Glutamatergic neuron (in vitro differentiated cells): ENCODE measurements around the gene ZFR. TPM values are rescaled to one million over a fixed set of nuclear protein-coding genes. Genes with fewer than 3 reads are reported as not detected.

ENCODE experiments used
- DNase-seq: peaks from one replicate; pipeline ENCODE4 v3.0.0; 2022
- H3K27ac Mint-ChIP-seq: one replicate; pipeline ENCODE4 v1.8.0; 2020; ENCODE audit warnings: mild to moderate bottlenecking, mixed read lengths, inconsistent platforms; ENCODE audit not compliant: unreplicated experiment
- H3K27me3 Mint-ChIP-seq: one replicate; pipeline ENCODE4 v1.8.0; 2020; ENCODE audit warnings: mild to moderate bottlenecking, moderate library complexity, mixed read lengths, inconsistent platforms; ENCODE audit not compliant: unreplicated experiment
- H3K36me3 Mint-ChIP-seq: one replicate; pipeline ENCODE4 v1.8.0; 2020; ENCODE audit warnings: mild to moderate bottlenecking, mixed read lengths, inconsistent platforms; ENCODE audit not compliant: unreplicated experiment
- H3K4me1 Mint-ChIP-seq: one replicate; pipeline ENCODE4 v1.8.0; 2020; ENCODE audit warnings: mild to moderate bottlenecking, low read depth, mixed read lengths, inconsistent platforms; ENCODE audit not compliant: unreplicated experiment
- H3K4me3 Mint-ChIP-seq: one replicate; pipeline ENCODE4 v1.8.0; 2020; ENCODE audit warnings: mild to moderate bottlenecking, mixed read lengths, inconsistent platforms; ENCODE audit not compliant: unreplicated experiment
- H3K9me3 Mint-ChIP-seq: one replicate; pipeline ENCODE4 v1.8.0; 2020; ENCODE audit warnings: mild to moderate bottlenecking, moderate library complexity, mixed read lengths, inconsistent platforms; ENCODE audit not compliant: unreplicated experiment
- CTCF ChIP-seq: fragments of 200-600 bp; sonication (generic); IDR thresholded peaks from one replicate; pipeline ENCODE4 v1.5.0; 2021; ENCODE audit not compliant: partially characterized antibody, unreplicated experiment
- total RNA-seq: library from RNA; stranded (reverse); fragmentation: NEBNext Ultra II Directional; extraction: Animal tissue kit (Norgen Biotek cat#: 25700); gene quantifications from one replicate; pipeline ENCODE4 v1.2.1, GENCODE V29; 2021; ENCODE audit not compliant: unreplicated experiment

ZFR gene
- total RNA-seq, 1 donor from 2014 or later, result 84.5 TPM

GRCh38 chr5:32346869-32347268, 97.7 kb downstream of the ZFR start:
- TF ChIP-seq CTCF, result no peak
- no peaks in the 10 kb centered on the region for H3K36me3 Mint-ChIP-seq
- no peak overlapping the region for H3K27ac Mint-ChIP-seq
- H3K9me3 Mint-ChIP-seq, result peaks cover 8% of the 10 kb centered on the region
- peaks cover 2% of the 10 kb centered on the region for H3K27me3 Mint-ChIP-seq
- no peak for DNase-seq
- no peak overlapping the region for H3K4me3 Mint-ChIP-seq
- H3K4me1 Mint-ChIP-seq, result no peaks in the 10 kb centered on the region

GRCh38 chr5:32343058-32343672, 101.4 kb downstream of the ZFR start:
- peaks cover 8% of the 10 kb centered on the region for H3K36me3 Mint-ChIP-seq

GRCh38 chr5:32342656-32343055, 101.9 kb downstream of the ZFR start:
- no peak for TF ChIP-seq CTCF
- Mint-ChIP-seq H3K9me3 (peaks cover 10% of the 10 kb centered on the region), H3K4me3 (no peak overlapping the region), H3K4me1 (no peaks in the 10 kb centered on the region), H3K36me3 (peaks cover 8% of the 10 kb centered on the region), H3K27ac (no peak overlapping the region), H3K27me3 (peaks cover 2% of the 10 kb centered on the region)
- no peak for DNase-seq

More at GRCh38 chr5:32343058-32343672, 101.4 kb downstream of the ZFR start:
- Mint-ChIP-seq H3K4me1 (no peaks in the 10 kb centered on the region), H3K27ac (no peak overlapping the region), H3K9me3 (peaks cover 10% of the 10 kb centered on the region), H3K27me3 (peaks cover 2% of the 10 kb centered on the region), H3K4me3 (no peak overlapping the region)
- TF ChIP-seq CTCF, result no peak
- DNase-seq, result no peak

- Mint-ChIP-seq H3K27ac (no peak overlapping the region), H3K9me3 (peaks cover 10% of the 10 kb centered on the region)
These were observed 104.7 kb downstream of the ZFR start for GRCh38 chr5:32339878-32340277.

GRCh38 chr5:32339198-32339597, 105.3 kb downstream of the ZFR start:
- Mint-ChIP-seq H3K9me3 (peaks cover 14% of the 10 kb centered on the region), H3K27ac (no peak overlapping the region), H3K4me3 (no peak overlapping the region), H3K4me1 (no peaks in the 10 kb centered on the region), H3K27me3 (peaks cover 2% of the 10 kb centered on the region), H3K36me3 (peaks cover 21% of the 10 kb centered on the region)
- DNase-seq, result no peak
- no peak for TF ChIP-seq CTCF

More at GRCh38 chr5:32339878-32340277, 104.7 kb downstream of the ZFR start:
- no peak for TF ChIP-seq CTCF
- no peak for DNase-seq
- no peak overlapping the region for H3K4me3 Mint-ChIP-seq
- H3K36me3 Mint-ChIP-seq, result peaks cover 14% of the 10 kb centered on the region
- no peaks in the 10 kb centered on the region for H3K4me1 Mint-ChIP-seq
- H3K27me3 Mint-ChIP-seq, result peaks cover 2% of the 10 kb centered on the region
